Measurements from ENCODE around the gene PPIL6.

DNA sequence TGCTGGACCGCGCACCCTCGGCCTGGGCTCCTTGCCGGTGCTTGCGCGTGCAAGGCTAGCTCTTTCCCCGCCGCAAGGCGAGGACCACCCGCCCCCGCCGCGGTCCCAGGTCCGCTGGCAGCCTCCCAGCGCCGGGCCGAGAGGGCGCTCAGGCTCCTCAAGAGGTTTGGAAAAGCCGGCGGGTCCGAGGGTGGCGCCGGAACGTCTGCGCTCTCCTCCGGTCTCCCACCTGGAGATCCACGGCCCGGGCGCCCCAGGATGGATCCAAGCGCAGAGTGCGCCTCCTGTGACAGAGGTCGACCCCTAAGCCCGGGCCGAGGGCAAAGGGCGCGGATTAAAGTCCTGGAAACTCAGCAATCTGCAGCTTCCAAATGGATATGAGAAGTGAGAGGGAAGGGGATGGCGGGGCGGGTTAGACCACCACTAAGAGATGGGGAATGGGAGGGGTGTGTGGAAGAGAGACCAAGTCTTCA, 15.7 kb upstream of the PPIL6 start:
- TF ChIP-seq CTCF (IDR thresholded peaks at IDR 0.05) (no peak), POLR2AphosphoS5 (IDR thresholded peaks at IDR 0.05) (no peak)
